ENCODE results near the gene CA10.
A peak's percentile ranks its signal among the peaks of the same experiment; 100 is the strongest.

CA10 gene

GRCh38 chr17:52158450-52159042 lies at the start of gene CA10:
CA10 (minus strand) TSS chr17:52158714.
- peak; percentile 32 for DNase-seq

GRCh38 chr17:52207796-52208195 lies 49.3 kb upstream of the CA10 start:
- DNase-seq, result no peak

- no peak for DNase-seq
Measured at GRCh38 chr17:52202520-52203080, 44.1 kb upstream of the CA10 start.

- no peak for DNase-seq
Measured at GRCh38 chr17:52201767-52202519, 43.4 kb upstream of the CA10 start.

- DNase-seq, result no peak
Measured at GRCh38 chr17:52191491-52191890, 33.0 kb upstream of the CA10 start.

- no peak for DNase-seq
Measured at GRCh38 chr17:52181782-52182181, 23.3 kb upstream of the CA10 start.

- DNase-seq, result no peak
Measured at GRCh38 chr17:52178012-52178411, 19.5 kb upstream of the CA10 start.

- DNase-seq, result no peak
Measured at GRCh38 chr17:52170963-52171572, 12.6 kb upstream of the CA10 start.

GRCh38 chr17:52160136-52160567 lies 1.6 kb upstream of the CA10 start:
- no peak for DNase-seq

- DNase-seq, result no peak
Measured at GRCh38 chr17:52159246-52160135, 977 bp upstream of the CA10 start.

- no peak for DNase-seq
Measured at GRCh38 chr17:52157603-52158449, 688 bp downstream of the CA10 start.

GRCh38 chr17:52156576-52157570 lies 1.6 kb downstream of the CA10 start:
- DNase-seq, result no peak

GRCh38 chr17:52155301-52155700 lies 3.2 kb downstream of the CA10 start:
- DNase-seq, result no peak

- no peak for DNase-seq
Measured at GRCh38 chr17:52154466-52154865, 4.0 kb downstream of the CA10 start.

- no peak for DNase-seq
Measured at GRCh38 chr17:52150935-52151334, 7.6 kb downstream of the CA10 start.

GRCh38 chr17:52149626-52150025 lies 8.9 kb downstream of the CA10 start:
- no peak for DNase-seq

GRCh38 chr17:52148969-52149351 lies 9.6 kb downstream of the CA10 start:
- no peak for DNase-seq

- no peak for DNase-seq
Measured at GRCh38 chr17:52148288-52148968, 10.1 kb downstream of the CA10 start.

- DNase-seq, result no peak
Measured at GRCh38 chr17:52147872-52148271, 10.6 kb downstream of the CA10 start.

GRCh38 chr17:52147431-52147830 lies 11.1 kb downstream of the CA10 start:
- DNase-seq, result no peak

All from left hindlimb (tissue), 1 donor.